T-helper 1 cell treated with Interleukin-12 subunit alpha and Interleukin-12 subunit beta and Interleukin-4 antibody, amounts not matched to agents 30 μg/mL and 1 μg/mL, for 36 hours (primary cell): ENCODE data around the gene RPP40.

Source experiments
- H3K27ac Mint-ChIP-seq: one replicate; pipeline ENCODE4 v1.8.0; 2021; ENCODE audit warnings: mild to moderate bottlenecking, mixed read lengths
- H3K27me3 Mint-ChIP-seq: one replicate; pipeline ENCODE4 v1.8.0; 2021; ENCODE audit warnings: low read depth, mixed read lengths
- H3K36me3 Mint-ChIP-seq: one replicate; pipeline ENCODE4 v1.8.0; 2021; ENCODE audit warnings: low read depth, mixed read lengths
- H3K4me1 Mint-ChIP-seq: one replicate; pipeline ENCODE4 v1.8.0; 2021; ENCODE audit warnings: low read depth, mixed read lengths
- H3K4me3 Mint-ChIP-seq: one replicate; pipeline ENCODE4 v1.8.0; 2021; ENCODE audit warnings: mild to moderate bottlenecking, moderate library complexity, mixed read lengths
- H3K9me3 Mint-ChIP-seq: one replicate; pipeline ENCODE4 v1.8.0; 2021; ENCODE audit warnings: mixed read lengths

Gene RPP40

DNA sequence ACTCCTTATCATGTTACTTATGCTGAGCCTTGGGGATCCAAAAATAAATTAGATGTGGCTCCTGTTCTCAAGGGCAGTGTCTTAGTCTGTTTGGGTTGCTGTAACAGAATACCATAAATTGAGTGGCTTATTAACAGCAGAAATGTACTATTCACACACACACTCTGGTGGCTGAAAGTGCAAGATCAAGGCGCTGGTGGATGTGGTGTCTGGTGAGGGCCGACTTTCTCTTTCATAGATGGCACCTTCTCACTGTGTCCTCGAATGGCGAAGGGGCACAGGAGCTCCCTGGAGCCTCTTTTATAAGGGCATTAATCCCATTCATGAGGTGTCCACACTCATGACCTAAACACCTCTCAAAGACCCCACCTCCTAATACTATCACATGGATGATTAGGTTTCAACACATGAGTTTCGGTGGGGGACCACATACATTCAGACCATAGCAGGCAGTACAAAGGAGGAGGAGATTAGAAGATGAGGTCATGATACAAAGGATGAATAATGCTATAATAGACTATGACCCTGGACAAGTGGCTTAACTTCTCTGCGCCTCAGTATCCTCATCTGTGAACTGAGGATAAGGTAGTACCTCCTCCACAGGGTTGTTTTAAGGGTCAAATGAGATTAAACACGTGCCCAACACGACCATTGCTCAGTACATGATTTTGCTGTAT lies 34.1 kb downstream of the RPP40 start:
- no peaks in the 10 kb centered on the region for H3K4me1 Mint-ChIP-seq
- H3K9me3 Mint-ChIP-seq, result no peaks in the 10 kb centered on the region
- H3K36me3 Mint-ChIP-seq, result no peaks in the 10 kb centered on the region

DNA sequence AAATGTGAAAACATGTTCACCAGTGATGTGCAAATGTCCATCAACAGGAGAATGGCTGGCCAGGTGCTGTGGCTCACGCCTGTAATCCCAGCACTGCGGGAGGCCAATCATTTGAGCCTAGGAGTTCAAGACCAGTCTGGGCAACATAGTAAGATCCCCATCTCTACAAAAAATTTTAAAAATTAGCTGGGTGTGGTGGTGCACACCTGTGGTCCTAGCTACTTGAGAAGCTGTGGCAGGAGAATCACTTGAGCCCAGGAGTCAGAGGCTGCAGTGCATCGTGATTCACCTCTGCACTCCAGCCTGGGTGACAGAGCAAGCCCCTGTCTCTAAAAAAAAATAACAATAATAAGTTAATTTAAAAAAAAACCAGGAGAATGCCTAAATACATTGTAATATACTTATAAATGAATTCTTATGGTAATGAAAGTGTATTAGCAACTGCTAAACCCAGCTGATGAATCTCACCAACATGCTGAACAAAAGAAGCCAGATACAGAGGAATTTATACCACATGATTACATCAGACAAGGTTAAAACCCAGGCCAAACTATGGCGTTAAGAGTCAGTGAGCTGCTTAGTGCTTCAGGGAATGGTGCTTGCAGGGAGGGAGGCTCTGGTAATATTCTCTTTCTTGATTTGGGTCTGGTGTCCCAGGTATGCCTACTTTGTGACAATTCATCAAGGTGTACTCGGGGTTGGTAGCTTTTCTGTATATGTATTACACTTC lies 36.4 kb downstream of the RPP40 start:
- no peaks in the 10 kb centered on the region for H3K36me3 Mint-ChIP-seq
- H3K4me1 Mint-ChIP-seq, result no peaks in the 10 kb centered on the region
- no peaks in the 10 kb centered on the region for H3K9me3 Mint-ChIP-seq
- H3K27ac Mint-ChIP-seq, result no peak overlapping the region
- no peak overlapping the region for H3K4me3 Mint-ChIP-seq
- no peaks in the 10 kb centered on the region for H3K27me3 Mint-ChIP-seq

More for the DNA sequence above, 34.1 kb downstream of the RPP40 start:
- no peak overlapping the region for H3K4me3 Mint-ChIP-seq
- no peak overlapping the region for H3K27ac Mint-ChIP-seq
- H3K27me3 Mint-ChIP-seq, result no peaks in the 10 kb centered on the region

- Mint-ChIP-seq H3K9me3 (no peaks in the 10 kb centered on the region), H3K27ac (no peak overlapping the region), H3K4me1 (no peaks in the 10 kb centered on the region), H3K36me3 (no peaks in the 10 kb centered on the region), H3K4me3 (no peak overlapping the region), H3K27me3 (no peaks in the 10 kb centered on the region)
Observed at GRCh38 chr6:4965562-4966389, 38.1 kb downstream of the RPP40 start.

- H3K27ac Mint-ChIP-seq, result no peak overlapping the region
- no peaks in the 10 kb centered on the region for H3K27me3 Mint-ChIP-seq
- no peak overlapping the region for H3K4me3 Mint-ChIP-seq
- H3K4me1 Mint-ChIP-seq, result no peaks in the 10 kb centered on the region
- no peaks in the 10 kb centered on the region for H3K36me3 Mint-ChIP-seq
- no peaks in the 10 kb centered on the region for H3K9me3 Mint-ChIP-seq
Observed at GRCh38 chr6:4964675-4965561, 38.9 kb downstream of the RPP40 start.

DNA sequence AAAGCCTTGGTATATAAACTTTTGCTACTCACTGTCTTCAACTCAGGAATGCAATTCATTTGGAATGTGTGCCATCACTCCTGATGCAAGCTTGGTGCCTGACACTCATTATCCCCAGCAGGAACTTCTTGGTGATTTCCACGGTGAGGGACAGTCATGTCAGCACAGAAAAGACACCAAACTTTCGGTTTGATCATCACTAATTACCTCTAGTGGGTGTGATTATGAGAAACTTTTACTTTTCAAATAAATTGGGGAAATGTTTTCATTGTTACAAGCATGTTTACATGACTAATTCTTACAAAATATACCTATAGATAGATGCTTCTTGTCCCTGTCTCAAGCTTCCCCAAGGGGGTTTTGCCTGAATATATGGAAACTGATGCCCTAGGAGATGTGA lies 40.9 kb downstream of the RPP40 start:
- Mint-ChIP-seq H3K36me3 (no peaks in the 10 kb centered on the region), H3K4me3 (no peak overlapping the region), H3K4me1 (no peaks in the 10 kb centered on the region), H3K9me3 (no peaks in the 10 kb centered on the region), H3K27me3 (no peaks in the 10 kb centered on the region), H3K27ac (no peak overlapping the region)

- Mint-ChIP-seq H3K4me1 (no peaks in the 10 kb centered on the region), H3K4me3 (no peak overlapping the region), H3K27me3 (no peaks in the 10 kb centered on the region), H3K27ac (no peak overlapping the region), H3K9me3 (no peaks in the 10 kb centered on the region), H3K36me3 (no peaks in the 10 kb centered on the region)
Observed at GRCh38 chr6:4961322-4962168, 42.3 kb downstream of the RPP40 start.

- Mint-ChIP-seq H3K4me1 (no peaks in the 10 kb centered on the region), H3K27ac (no peak overlapping the region), H3K36me3 (peaks cover 3% of the 10 kb centered on the region), H3K4me3 (no peak overlapping the region), H3K27me3 (no peaks in the 10 kb centered on the region), H3K9me3 (no peaks in the 10 kb centered on the region)
Observed at GRCh38 chr6:4958624-4959023, 45.2 kb downstream of the RPP40 start.

- H3K27ac Mint-ChIP-seq, result no peak overlapping the region
- H3K4me3 Mint-ChIP-seq, result no peak overlapping the region
- no peaks in the 10 kb centered on the region for H3K9me3 Mint-ChIP-seq
- H3K4me1 Mint-ChIP-seq, result no peaks in the 10 kb centered on the region
- H3K27me3 Mint-ChIP-seq, result no peaks in the 10 kb centered on the region
- peaks cover 3% of the 10 kb centered on the region for H3K36me3 Mint-ChIP-seq
Observed at GRCh38 chr6:4957521-4958231, 46.2 kb downstream of the RPP40 start.

DNA sequence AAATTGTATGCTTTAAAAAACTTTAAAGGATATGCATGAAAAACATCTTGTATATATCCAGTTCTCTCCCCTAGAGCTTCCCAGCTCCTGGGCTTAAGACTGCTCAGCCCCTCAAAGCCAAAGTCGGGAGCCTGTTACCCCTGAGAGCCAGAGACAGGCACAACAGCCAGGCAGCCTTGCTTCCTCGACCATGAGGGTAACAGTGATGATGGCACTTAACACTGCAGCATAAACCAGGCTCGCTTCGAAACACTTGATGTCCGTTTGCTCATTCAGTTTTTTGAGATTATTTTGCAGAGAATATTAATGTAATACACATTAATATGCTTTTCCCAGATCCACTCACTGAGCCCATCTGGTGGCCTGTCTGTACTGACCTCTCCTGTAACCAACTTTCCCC lies 47.2 kb downstream of the RPP40 start:
- Mint-ChIP-seq H3K9me3 (no peaks in the 10 kb centered on the region), H3K4me1 (no peaks in the 10 kb centered on the region), H3K36me3 (peaks cover 3% of the 10 kb centered on the region), H3K4me3 (no peak overlapping the region), H3K27me3 (no peaks in the 10 kb centered on the region), H3K27ac (no peak overlapping the region)

- Mint-ChIP-seq H3K27me3 (no peaks in the 10 kb centered on the region), H3K4me3 (no peak overlapping the region), H3K4me1 (no peaks in the 10 kb centered on the region), H3K27ac (no peak overlapping the region), H3K36me3 (peaks cover 3% of the 10 kb centered on the region), H3K9me3 (no peaks in the 10 kb centered on the region)
Observed at GRCh38 chr6:4953440-4953839, 50.4 kb downstream of the RPP40 start.

- no peak overlapping the region for H3K4me3 Mint-ChIP-seq
- H3K9me3 Mint-ChIP-seq, result no peaks in the 10 kb centered on the region
- peaks cover 3% of the 10 kb centered on the region for H3K36me3 Mint-ChIP-seq
- no peaks in the 10 kb centered on the region for H3K4me1 Mint-ChIP-seq
- H3K27me3 Mint-ChIP-seq, result no peaks in the 10 kb centered on the region
- H3K27ac Mint-ChIP-seq, result no peak overlapping the region
Observed at GRCh38 chr6:4950836-4951533, 52.9 kb downstream of the RPP40 start.

- Mint-ChIP-seq H3K9me3 (no peaks in the 10 kb centered on the region), H3K27me3 (no peaks in the 10 kb centered on the region), H3K4me1 (no peaks in the 10 kb centered on the region), H3K36me3 (peaks cover 3% of the 10 kb centered on the region), H3K27ac (no peak overlapping the region), H3K4me3 (no peak overlapping the region)
Observed at GRCh38 chr6:4950076-4950475, 53.8 kb downstream of the RPP40 start.
